ENCODE measurements around the gene GPR83.

The GPR83 gene

GRCh38 chr11:94402355-94402754, 1.1 kb upstream of the GPR83 start:
- no peaks in the 10 kb centered on the region for H3F3A ChIP-seq (ENCODE audit: insufficient read depth)
- no peaks in the 10 kb centered on the region for H3K9me3 ChIP-seq (ENCODE audit: insufficient read depth, low read length)
- H3K36me3 ChIP-seq (ENCODE audit: low read length) = no peaks in the 10 kb centered on the region
- no peaks in the 10 kb centered on the region for H3K79me2 ChIP-seq (ENCODE audit: insufficient read depth, low read length)
- no peak overlapping the region for H2AFZ ChIP-seq (ENCODE audit: low read depth, low read length, severe bottlenecking)
- no peak overlapping the region for H3K4me2 ChIP-seq (ENCODE audit: low read depth, low read length, poor library complexity, severe bottlenecking)
- no peaks in the 10 kb centered on the region for H4K20me1 ChIP-seq (ENCODE audit: low read depth, low read length)
- no peaks in the 10 kb centered on the region for H3K27me3 ChIP-seq (ENCODE audit: low read length)
- no peak overlapping the region for H3K27ac ChIP-seq (ENCODE audit: low read depth, low read length)
- H3K9ac ChIP-seq (ENCODE audit: low read length) = no peak overlapping the region
- no peaks in the 10 kb centered on the region for H3K9me2 ChIP-seq (replicated peaks; ENCODE audit: insufficient read depth, low read length)
- TF ChIP-seq, protein P1, sequence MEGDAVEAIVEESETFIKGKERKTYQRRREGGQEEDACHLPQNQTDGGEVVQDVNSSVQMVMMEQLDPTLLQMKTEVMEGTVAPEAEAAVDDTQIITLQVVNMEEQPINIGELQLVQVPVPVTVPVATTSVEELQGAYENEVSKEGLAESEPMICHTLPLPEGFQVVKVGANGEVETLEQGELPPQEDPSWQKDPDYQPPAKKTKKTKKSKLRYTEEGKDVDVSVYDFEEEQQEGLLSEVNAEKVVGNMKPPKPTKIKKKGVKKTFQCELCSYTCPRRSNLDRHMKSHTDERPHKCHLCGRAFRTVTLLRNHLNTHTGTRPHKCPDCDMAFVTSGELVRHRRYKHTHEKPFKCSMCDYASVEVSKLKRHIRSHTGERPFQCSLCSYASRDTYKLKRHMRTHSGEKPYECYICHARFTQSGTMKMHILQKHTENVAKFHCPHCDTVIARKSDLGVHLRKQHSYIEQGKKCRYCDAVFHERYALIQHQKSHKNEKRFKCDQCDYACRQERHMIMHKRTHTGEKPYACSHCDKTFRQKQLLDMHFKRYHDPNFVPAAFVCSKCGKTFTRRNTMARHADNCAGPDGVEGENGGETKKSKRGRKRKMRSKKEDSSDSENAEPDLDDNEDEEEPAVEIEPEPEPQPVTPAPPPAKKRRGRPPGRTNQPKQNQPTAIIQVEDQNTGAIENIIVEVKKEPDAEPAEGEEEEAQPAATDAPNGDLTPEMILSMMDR (IDR thresholded peaks at IDR 0.05; ENCODE audit: insufficient read depth, low read length, poor library complexity, severe bottlenecking) = no peak
- no peak for TF ChIP-seq EZH2phosphoT487 (conservative IDR thresholded peaks at IDR 0.05; ENCODE audit: low read length)
- H3K4me3 ChIP-seq (ENCODE audit: insufficient read depth, low read length, poor library complexity, severe bottlenecking) = no peak overlapping the region

DNA sequence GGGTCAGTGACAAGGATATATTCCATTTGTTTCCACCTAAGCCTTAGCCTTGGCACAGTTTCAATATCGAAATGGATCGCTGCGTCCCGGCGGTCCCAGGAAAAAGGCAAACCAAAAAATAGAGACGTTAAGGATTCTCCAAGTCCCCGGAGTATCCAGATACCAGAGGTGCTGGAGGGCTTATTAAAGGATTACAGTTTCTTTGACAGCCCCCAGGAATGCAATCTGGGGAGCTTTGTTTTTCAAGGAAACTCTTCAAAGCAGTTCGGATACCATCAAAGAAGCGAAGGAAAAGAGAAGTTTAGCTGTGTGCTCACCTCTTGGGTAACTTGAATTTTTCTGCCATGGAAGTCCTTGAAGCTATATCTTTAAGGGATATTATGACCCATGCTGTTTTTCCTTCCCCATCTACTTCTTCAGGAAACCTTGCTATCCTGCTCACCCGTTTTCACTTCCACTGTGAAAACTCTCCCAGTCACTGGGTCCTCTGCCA, 600 bp upstream of the GPR83 start:
- Histone ChIP-seq H3K4me2 (ENCODE audit: low read depth, low read length, poor library complexity, severe bottlenecking) (no peak overlapping the region), H3K9me2 (replicated peaks; ENCODE audit: insufficient read depth, low read length) (no peaks in the 10 kb centered on the region), H3F3A (ENCODE audit: insufficient read depth) (no peaks in the 10 kb centered on the region), H2AFZ (ENCODE audit: low read depth, low read length, severe bottlenecking) (no peak overlapping the region), H3K4me3 (ENCODE audit: insufficient read depth, low read length, poor library complexity, severe bottlenecking) (no peak overlapping the region), H3K9ac (ENCODE audit: low read length) (no peak overlapping the region), H4K20me1 (ENCODE audit: low read depth, low read length) (no peaks in the 10 kb centered on the region), H3K27ac (ENCODE audit: low read depth, low read length) (no peak overlapping the region), H3K36me3 (ENCODE audit: low read length) (no peaks in the 10 kb centered on the region), H3K27me3 (ENCODE audit: low read length) (no peaks in the 10 kb centered on the region), H3K79me2 (ENCODE audit: insufficient read depth, low read length) (no peaks in the 10 kb centered on the region), H3K9me3 (ENCODE audit: insufficient read depth, low read length) (no peaks in the 10 kb centered on the region)
- TF ChIP-seq EZH2phosphoT487 (conservative IDR thresholded peaks at IDR 0.05; ENCODE audit: low read length) = no peak
- TF ChIP-seq, protein P1 (IDR thresholded peaks at IDR 0.05; ENCODE audit: insufficient read depth, low read length, poor library complexity, severe bottlenecking) = no peak

- Histone ChIP-seq H3K79me2 (ENCODE audit: insufficient read depth, low read length) (no peaks in the 10 kb centered on the region), H3K9ac (ENCODE audit: low read length) (no peak overlapping the region), H3F3A (ENCODE audit: insufficient read depth) (no peaks in the 10 kb centered on the region), H3K27me3 (ENCODE audit: low read length) (no peaks in the 10 kb centered on the region), H2AFZ (ENCODE audit: low read depth, low read length, severe bottlenecking) (no peak overlapping the region), H3K27ac (ENCODE audit: low read depth, low read length) (no peak overlapping the region), H3K4me2 (ENCODE audit: low read depth, low read length, poor library complexity, severe bottlenecking) (no peak overlapping the region), H3K4me3 (ENCODE audit: insufficient read depth, low read length, poor library complexity, severe bottlenecking) (no peak overlapping the region), H3K36me3 (ENCODE audit: low read length) (no peaks in the 10 kb centered on the region), H3K9me3 (ENCODE audit: insufficient read depth, low read length) (no peaks in the 10 kb centered on the region), H3K9me2 (replicated peaks; ENCODE audit: insufficient read depth, low read length) (no peaks in the 10 kb centered on the region), H4K20me1 (ENCODE audit: low read depth, low read length) (no peaks in the 10 kb centered on the region)
- TF ChIP-seq, protein P1 (IDR thresholded peaks at IDR 0.05; ENCODE audit: insufficient read depth, low read length, poor library complexity, severe bottlenecking) = no peak
- TF ChIP-seq EZH2phosphoT487 (conservative IDR thresholded peaks at IDR 0.05; ENCODE audit: low read length) = no peak
Observed at GRCh38 chr11:94400457-94400838, 771 bp downstream of the GPR83 start.

All from SU-DHL-6 (cell line).